Vagina (tissue), 2 donors: ENCODE data around the gene TMIE. TPM values are rescaled to one million over a fixed set of nuclear protein-coding genes. Genes with fewer than 3 reads are reported as not detected.
"Not testable (repeated sequence)": the region's sequence is repeated elsewhere in the genome, so short reads cannot be mapped to it uniquely, and the experiment has no call there.

Experiments
- DNase-seq, 2 donors: peaks; one replicate each; pipeline ENCODE4 v3.0.0-alpha.2; 2017; ENCODE audit errors: extremely low spot score in 2 of 2
- H3K27ac ChIP-seq: fragments of 200-600 bp; sonication (generic); one replicate; pipeline ENCODE4 v1.5.1; 2019
- H3K27me3 ChIP-seq: fragments of 200-600 bp; sonication (generic); one replicate; pipeline ENCODE4 v1.5.1; 2019
- H3K36me3 ChIP-seq, 2 donors: fragments of 200-600 bp; sonication (generic); one replicate each; pipeline ENCODE4 v1.5.1; 2017 to 2019
- H3K4me1 ChIP-seq: fragments of 200-600 bp; sonication (generic); one replicate; pipeline ENCODE4 v1.5.1; 2019
- H3K4me3 ChIP-seq, 2 donors: fragments of 200-600 bp; sonication (generic); 1 replicate in 1 of 2; 2 replicates in 1 of 2; pipeline ENCODE4 v1.5.1; 2016 to 2019
- H3K9me3 ChIP-seq: fragments of 200-600 bp; sonication (generic); one replicate; pipeline ENCODE4 v1.5.1; 2019
- POLR2A ChIP-seq, 2 donors: fragments of 450-650 bp; IDR thresholded peaks; one replicate each; pipeline ENCODE4 v1.6.1; 2017; ENCODE audit warnings: antibody characterized with exemption in 2 of 2, mild to moderate bottlenecking in 2 of 2, moderate library complexity in 2 of 2
- POLR2AphosphoS5 ChIP-seq, 2 donors: sonication (generic); formaldehyde crosslinking; IDR thresholded peaks; one replicate each; pipeline ENCODE4 v1.9.0; 2017; ENCODE audit warnings: antibody characterized with exemption in 2 of 2, mild to moderate bottlenecking in 2 of 2, low read depth in 1 of 2; ENCODE audit not compliant: insufficient read depth in 1 of 2
- intact Hi-C: fragments of 100-400 bp; cut with DNase I; formaldehyde crosslinking; loops from one replicate; pipeline ENCODE4 v1.15.1; 2023
- total RNA-seq: library from RNA; depleted of rRNA; stranded (reverse); fragments of >200 nt; gene quantifications from one replicate; pipeline ENCODE4 v1.2.3, GENCODE V29; 2016
- TF ChIP-seq, protein P1 (sequence below), 3 experiments: fragments of 450-650 bp in 2 of 3; fragments of 200-600 bp in 1 of 3; sonication (generic) in 1 of 3; IDR thresholded peaks; one replicate each; pipeline ENCODE4 v1.5.1; 2017 to 2019; ENCODE audit warnings: antibody characterized with exemption in 3 of 3, mild to moderate bottlenecking in 2 of 3, moderate library complexity in 2 of 3

The TMIE gene
- total RNA-seq, 1 donor from 2014 or later = 0.74 TPM

GRCh38 chr3:46749129-46749528, 47.9 kb downstream of the TMIE start:
- H3K4me1 ChIP-seq = no peaks in the 10 kb centered on the region
- H3K9me3 ChIP-seq = no peaks in the 10 kb centered on the region
- DNase-seq = no peak
- TF ChIP-seq POLR2AphosphoS5 (IDR thresholded peaks at IDR 0.05; ENCODE audit: insufficient read depth in 1 of 2, low read depth in 1 of 2) = no peak
- TF ChIP-seq POLR2A (IDR thresholded peaks at IDR 0.05) = no peak
- TF ChIP-seq, protein P1, sequence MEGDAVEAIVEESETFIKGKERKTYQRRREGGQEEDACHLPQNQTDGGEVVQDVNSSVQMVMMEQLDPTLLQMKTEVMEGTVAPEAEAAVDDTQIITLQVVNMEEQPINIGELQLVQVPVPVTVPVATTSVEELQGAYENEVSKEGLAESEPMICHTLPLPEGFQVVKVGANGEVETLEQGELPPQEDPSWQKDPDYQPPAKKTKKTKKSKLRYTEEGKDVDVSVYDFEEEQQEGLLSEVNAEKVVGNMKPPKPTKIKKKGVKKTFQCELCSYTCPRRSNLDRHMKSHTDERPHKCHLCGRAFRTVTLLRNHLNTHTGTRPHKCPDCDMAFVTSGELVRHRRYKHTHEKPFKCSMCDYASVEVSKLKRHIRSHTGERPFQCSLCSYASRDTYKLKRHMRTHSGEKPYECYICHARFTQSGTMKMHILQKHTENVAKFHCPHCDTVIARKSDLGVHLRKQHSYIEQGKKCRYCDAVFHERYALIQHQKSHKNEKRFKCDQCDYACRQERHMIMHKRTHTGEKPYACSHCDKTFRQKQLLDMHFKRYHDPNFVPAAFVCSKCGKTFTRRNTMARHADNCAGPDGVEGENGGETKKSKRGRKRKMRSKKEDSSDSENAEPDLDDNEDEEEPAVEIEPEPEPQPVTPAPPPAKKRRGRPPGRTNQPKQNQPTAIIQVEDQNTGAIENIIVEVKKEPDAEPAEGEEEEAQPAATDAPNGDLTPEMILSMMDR (IDR thresholded peaks at IDR 0.05) = no peak
- intact Hi-C loops = no loop called here
- H3K36me3 ChIP-seq = no peaks in the 10 kb centered on the region
- H3K27me3 ChIP-seq = no peaks in the 10 kb centered on the region
- H3K4me3 ChIP-seq = no peak overlapping the region
- no peak overlapping the region for H3K27ac ChIP-seq

- TF ChIP-seq POLR2A (IDR thresholded peaks at IDR 0.05) = no peak
- no peak for TF ChIP-seq POLR2AphosphoS5 (IDR thresholded peaks at IDR 0.05; ENCODE audit: insufficient read depth in 1 of 2, low read depth in 1 of 2)
- TF ChIP-seq, protein P1 (IDR thresholded peaks at IDR 0.05) = no peak
- no peak for DNase-seq
Observed at GRCh38 chr3:46750555-46751038, 49.4 kb downstream of the TMIE start.

DNA sequence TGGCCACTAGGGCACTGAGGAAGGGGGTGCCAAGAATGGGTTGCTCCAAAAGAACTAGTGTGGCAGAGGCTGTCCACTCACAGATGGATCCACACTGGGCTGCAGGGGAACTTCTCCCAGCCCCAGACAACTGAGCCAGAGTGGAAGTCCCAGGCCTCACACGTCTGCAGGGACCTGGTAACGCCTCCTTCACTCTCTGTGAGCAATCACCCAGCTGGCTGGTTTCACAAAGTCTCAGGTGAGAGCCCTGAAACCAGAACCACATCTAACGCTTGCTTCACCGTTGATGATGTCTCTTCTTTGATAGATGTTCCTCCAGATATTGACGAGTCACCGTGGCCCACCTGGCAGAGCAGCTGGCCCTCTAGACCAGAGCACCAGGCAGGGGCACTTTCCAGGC, 51.9 kb downstream of the TMIE start:
- H3K4me1 ChIP-seq, DNase-seq, H3K27ac ChIP-seq, H3K27me3 ChIP-seq, H3K36me3 ChIP-seq, intact Hi-C loops, H3K4me3 ChIP-seq, H3K9me3 ChIP-seq: not testable (repeated sequence)

More at GRCh38 chr3:46750555-46751038, 49.4 kb downstream of the TMIE start:
- H3K4me1 ChIP-seq = no peaks in the 10 kb centered on the region
- H3K9me3 ChIP-seq = no peaks in the 10 kb centered on the region
- H3K36me3 ChIP-seq = no peaks in the 10 kb centered on the region
- H3K27me3 ChIP-seq = no peaks in the 10 kb centered on the region
- no peak overlapping the region for H3K4me3 ChIP-seq
- intact Hi-C loops = no loop called here
- H3K27ac ChIP-seq = no peak overlapping the region

DNA sequence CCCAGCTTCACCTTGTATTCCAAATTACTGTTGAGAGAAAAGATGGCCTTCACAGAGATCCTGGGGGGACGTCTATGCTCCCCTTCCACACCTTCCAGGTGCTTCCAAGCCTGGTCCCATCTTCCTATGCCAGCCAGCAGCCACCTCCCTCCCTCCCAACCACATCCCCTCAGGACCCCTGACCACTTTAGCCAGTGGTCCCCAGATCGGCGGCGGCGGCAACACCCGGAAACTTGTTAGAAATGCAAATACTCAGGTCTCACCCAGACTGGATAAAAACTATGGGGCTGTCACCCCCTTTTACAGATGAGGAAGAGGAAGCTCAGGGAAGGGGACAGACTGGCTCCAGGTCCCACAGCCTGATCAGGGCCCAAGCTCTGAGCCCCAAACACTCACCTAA, 54.5 kb downstream of the TMIE start:
- no peak for DNase-seq
- Histone ChIP-seq H3K9me3 (no peaks in the 10 kb centered on the region), H3K4me1 (no peaks in the 10 kb centered on the region), H3K4me3 (no peak overlapping the region), H3K36me3 (no peaks in the 10 kb centered on the region), H3K27me3 (no peaks in the 10 kb centered on the region), H3K27ac (no peak overlapping the region)
- TF ChIP-seq POLR2A (IDR thresholded peaks at IDR 0.05) = no peak
- TF ChIP-seq POLR2AphosphoS5 (IDR thresholded peaks at IDR 0.05; ENCODE audit: insufficient read depth in 1 of 2, low read depth in 1 of 2) = no peak
- intact Hi-C loops = no loop called here

- Histone ChIP-seq H3K27ac (no peak overlapping the region), H3K4me1 (no peaks in the 10 kb centered on the region), H3K4me3 (no peak overlapping the region), H3K36me3 (no peaks in the 10 kb centered on the region), H3K27me3 (no peaks in the 10 kb centered on the region), H3K9me3 (no peaks in the 10 kb centered on the region)
- TF ChIP-seq POLR2A (IDR thresholded peaks at IDR 0.05) (no peak), POLR2AphosphoS5 (IDR thresholded peaks at IDR 0.05; ENCODE audit: insufficient read depth in 1 of 2, low read depth in 1 of 2) (no peak)
- TF ChIP-seq, protein P1 (IDR thresholded peaks at IDR 0.05) = no peak
- intact Hi-C loops = no loop called here
- DNase-seq = no peak
Observed at GRCh38 chr3:46756642-46757041, 55.5 kb downstream of the TMIE start.

DNA sequence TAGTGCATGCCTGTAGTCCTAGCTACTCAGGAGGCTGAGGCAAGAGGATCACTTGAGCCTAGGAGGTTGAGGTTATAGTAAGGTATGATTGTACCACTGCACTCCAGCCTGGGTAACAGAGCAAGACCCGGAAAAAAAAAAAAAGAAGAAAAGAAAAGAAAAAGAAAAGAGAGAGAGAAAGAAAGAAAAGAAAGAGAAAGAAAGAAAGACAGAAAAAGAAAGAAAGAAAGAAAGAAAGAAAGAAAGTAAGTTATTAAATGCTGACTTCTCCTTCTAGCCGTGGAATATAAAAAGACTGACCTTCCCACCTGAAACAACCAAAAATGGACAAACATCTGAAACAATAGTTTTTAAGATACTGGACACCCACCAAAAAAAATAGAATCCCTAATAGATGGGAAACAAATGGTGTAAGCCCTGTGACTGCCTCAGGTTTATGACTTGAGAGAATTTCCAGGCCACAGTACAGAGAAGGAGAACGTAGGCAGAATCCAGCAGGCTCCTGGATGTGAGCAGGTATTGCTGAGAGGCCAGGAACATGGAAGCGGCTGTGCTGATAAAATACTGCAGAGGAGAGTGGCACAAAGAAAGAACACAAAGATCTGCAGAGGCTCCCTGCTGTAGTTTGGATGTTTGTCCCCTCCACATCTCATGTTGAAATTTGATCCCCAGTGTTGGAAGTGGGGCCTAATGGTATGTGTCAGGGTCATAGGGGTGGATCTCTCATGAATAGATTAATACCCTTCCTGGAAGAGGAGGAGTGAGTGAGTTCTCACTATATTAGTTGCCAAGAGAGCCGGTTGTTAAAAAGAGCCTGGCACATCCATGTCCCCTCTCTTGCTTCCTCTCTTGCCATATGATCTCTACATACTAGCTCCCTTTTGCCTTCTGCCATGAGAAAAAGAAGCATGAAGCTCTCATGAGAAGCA, 58.3 kb downstream of the TMIE start:
- H3K4me3 ChIP-seq = no peak overlapping the region
- no peak overlapping the region for H3K27ac ChIP-seq
- DNase-seq = no peak
- TF ChIP-seq, protein P1 (IDR thresholded peaks at IDR 0.05) = no peak
- TF ChIP-seq POLR2A (IDR thresholded peaks at IDR 0.05) (no peak), POLR2AphosphoS5 (IDR thresholded peaks at IDR 0.05; ENCODE audit: insufficient read depth in 1 of 2, low read depth in 1 of 2) (no peak)
- H3K9me3 ChIP-seq = no peaks in the 10 kb centered on the region
- H3K27me3 ChIP-seq = no peaks in the 10 kb centered on the region
- intact Hi-C loops = no loop called here
- no peaks in the 10 kb centered on the region for H3K36me3 ChIP-seq
- no peaks in the 10 kb centered on the region for H3K4me1 ChIP-seq
